ENCODE data around the gene DBT.
"Not testable (repeated sequence)": the region's sequence is repeated elsewhere in the genome, so short reads cannot be mapped to it uniquely, and the experiment has no call there.

DBT gene

GRCh38 chr1:100256273-100256672 is 6.6 kb upstream of the DBT start:
- H4K20me1 ChIP-seq (ENCODE audit: insufficient read depth, low read length); H3K36me3 ChIP-seq (ENCODE audit: insufficient read depth, low read length); H3K79me2 ChIP-seq (ENCODE audit: insufficient read depth, low read length): not testable (repeated sequence)

GRCh38 chr1:100253552-100253951 is 3.9 kb upstream of the DBT start:
- peaks cover 11% of the 10 kb centered on the region for H3K79me2 ChIP-seq (ENCODE audit: insufficient read depth, low read length)
- no peak for TF ChIP-seq CTCF (IDR thresholded peaks at IDR 0.05; ENCODE audit: borderline replicate concordance, extremely low read depth, low read length, poor library complexity, severe bottlenecking)
- no peak for TF ChIP-seq EZH2 (IDR thresholded peaks at IDR 0.05; ENCODE audit: borderline replicate concordance, low read depth, low read length, severe bottlenecking)
- no peaks in the 10 kb centered on the region for H4K20me1 ChIP-seq (ENCODE audit: insufficient read depth, low read length)
- no peak for DNase-seq
- H3K36me3 ChIP-seq (ENCODE audit: insufficient read depth, low read length) = no peaks in the 10 kb centered on the region
- H3K4me2 ChIP-seq (ENCODE audit: insufficient read depth, low read length) = no peak overlapping the region
- no peak overlapping the region for H3K4me3 ChIP-seq (ENCODE audit: low read depth in 1 of 2, low read length in 2 of 2)
- ATAC-seq (ENCODE audit: insufficient read depth, low read depth) = no peak
- no peak overlapping the region for H3K27ac ChIP-seq (ENCODE audit: low read length)
- H3K9ac ChIP-seq (ENCODE audit: low read depth, low read length) = no peak overlapping the region
- no peaks in the 10 kb centered on the region for H3K9me3 ChIP-seq (ENCODE audit: insufficient read depth, low read length, severe bottlenecking)
- no peak overlapping the region for H2AFZ ChIP-seq (ENCODE audit: low read depth, low read length)
- no peaks in the 10 kb centered on the region for H3K27me3 ChIP-seq (ENCODE audit: insufficient read depth, low read length, poor library complexity)
- H3K4me1 ChIP-seq (ENCODE audit: insufficient read depth, low read length) = peaks cover 14% of the 10 kb centered on the region

More at GRCh38 chr1:100256273-100256672, 6.6 kb upstream of the DBT start:
- not testable (repeated sequence) for H3K27me3 ChIP-seq (ENCODE audit: insufficient read depth, low read length, poor library complexity); H3K27ac ChIP-seq (ENCODE audit: low read length); H3K9ac ChIP-seq (ENCODE audit: low read depth, low read length); H2AFZ ChIP-seq (ENCODE audit: low read depth, low read length); H3K4me3 ChIP-seq (ENCODE audit: low read depth in 1 of 2, low read length in 2 of 2); H3K4me1 ChIP-seq (ENCODE audit: insufficient read depth, low read length); DNase-seq; H3K9me3 ChIP-seq (ENCODE audit: insufficient read depth, low read length, severe bottlenecking); ATAC-seq (ENCODE audit: insufficient read depth, low read depth); H3K4me2 ChIP-seq (ENCODE audit: insufficient read depth, low read length)

GRCh38 chr1:100252901-100253300 is 3.3 kb upstream of the DBT start:
- H4K20me1 ChIP-seq (ENCODE audit: insufficient read depth, low read length) = no peaks in the 10 kb centered on the region
- H2AFZ ChIP-seq (ENCODE audit: low read depth, low read length) = no peak overlapping the region
- no peak for TF ChIP-seq CTCF (IDR thresholded peaks at IDR 0.05; ENCODE audit: borderline replicate concordance, extremely low read depth, low read length, poor library complexity, severe bottlenecking)
- TF ChIP-seq EZH2 (IDR thresholded peaks at IDR 0.05; ENCODE audit: borderline replicate concordance, low read depth, low read length, severe bottlenecking) = no peak

GRCh38 chr1:100250807-100251206 is 1.2 kb upstream of the DBT start:
- no peak for ATAC-seq (ENCODE audit: insufficient read depth, low read depth)

More at GRCh38 chr1:100252901-100253300, 3.3 kb upstream of the DBT start:
- DNase-seq (no peak), ATAC-seq (ENCODE audit: insufficient read depth, low read depth) (no peak)
- Histone ChIP-seq H3K27me3 (ENCODE audit: insufficient read depth, low read length, poor library complexity) (no peaks in the 10 kb centered on the region), H3K27ac (ENCODE audit: low read length) (no peak overlapping the region), H3K4me3 (ENCODE audit: low read depth in 1 of 2, low read length in 2 of 2) (no peak overlapping the region), H3K4me1 (ENCODE audit: insufficient read depth, low read length) (peaks cover 20% of the 10 kb centered on the region), H3K79me2 (ENCODE audit: insufficient read depth, low read length) (peaks cover 17% of the 10 kb centered on the region), H3K9me3 (ENCODE audit: insufficient read depth, low read length, severe bottlenecking) (no peaks in the 10 kb centered on the region), H3K9ac (ENCODE audit: low read depth, low read length) (no peak overlapping the region), H3K4me2 (ENCODE audit: insufficient read depth, low read length) (no peak overlapping the region), H3K36me3 (ENCODE audit: insufficient read depth, low read length) (no peaks in the 10 kb centered on the region)

More at GRCh38 chr1:100250807-100251206, 1.2 kb upstream of the DBT start:
- peak overlapping the region; percentile 99; the same call in 1 of the 2 replicates for H2AFZ ChIP-seq (ENCODE audit: low read depth, low read length)
- no peaks in the 10 kb centered on the region for H4K20me1 ChIP-seq (ENCODE audit: insufficient read depth, low read length)
- peaks cover 29% of the 10 kb centered on the region for H3K79me2 ChIP-seq (ENCODE audit: insufficient read depth, low read length)
- TF ChIP-seq CTCF (IDR thresholded peaks at IDR 0.05; ENCODE audit: borderline replicate concordance, extremely low read depth, low read length, poor library complexity, severe bottlenecking) (no peak), EZH2 (IDR thresholded peaks at IDR 0.05; ENCODE audit: borderline replicate concordance, low read depth, low read length, severe bottlenecking) (no peak)
- DNase-seq = no peak
- H3K9me3 ChIP-seq (ENCODE audit: insufficient read depth, low read length, severe bottlenecking) = no peaks in the 10 kb centered on the region
- H3K27me3 ChIP-seq (ENCODE audit: insufficient read depth, low read length, poor library complexity) = no peaks in the 10 kb centered on the region
- no peaks in the 10 kb centered on the region for H3K36me3 ChIP-seq (ENCODE audit: insufficient read depth, low read length)
- H3K4me2 ChIP-seq (ENCODE audit: insufficient read depth, low read length) = no peak overlapping the region
- no peak overlapping the region for H3K4me3 ChIP-seq (ENCODE audit: low read depth in 1 of 2, low read length in 2 of 2)
- no peak overlapping the region for H3K27ac ChIP-seq (ENCODE audit: low read length)
- H3K9ac ChIP-seq (ENCODE audit: low read depth, low read length) = no peak overlapping the region
- H3K4me1 ChIP-seq (ENCODE audit: insufficient read depth, low read length) = peaks cover 24% of the 10 kb centered on the region
